Left lung (tissue), 10 donors: Measurements from ENCODE around the gene RTCB. TPM values are rescaled to one million over a fixed set of nuclear protein-coding genes. Genes with fewer than 3 reads are reported as not detected.

ENCODE experiments used
- ATAC-seq: fragments of 200-7000 bp; cut with Tn5 transposase; one replicate; pipeline ENCODE4 v1.9.1; 2020; ENCODE audit warnings: moderate library complexity
- DNase-seq, 4 donors: peaks; one replicate each; pipeline ENCODE4 v3.0.0-alpha.2; 2013 to 2020
- H3K27ac ChIP-seq, 2 donors: fragments of 200-600 bp; sonication (generic) in 1 of 2; one replicate each; pipeline versions ENCODE4 v1.5.0 to v1.8.0; 2020 to 2021
- H3K27me3 ChIP-seq, 2 donors: fragments of 200-600 bp; sonication (generic) in 1 of 2; one replicate each; pipeline versions ENCODE4 v1.5.0 to v1.8.0; 2020 to 2021
- H3K36me3 ChIP-seq, 2 donors: fragments of 200-600 bp; sonication (generic) in 1 of 2; one replicate each; pipeline versions ENCODE4 v1.5.0 to v1.8.0; 2020 to 2021
- H3K4me1 ChIP-seq, 2 donors: fragments of 200-600 bp; one replicate each; pipeline ENCODE4 v1.8.0; 2021
- H3K4me3 ChIP-seq, 2 donors: fragments of 200-600 bp; sonication (generic) in 1 of 2; one replicate each; pipeline versions ENCODE4 v1.5.0 to v1.8.0; 2020 to 2021; ENCODE audit warnings: mild to moderate bottlenecking in 1 of 2
- H3K9me3 ChIP-seq, 2 donors: fragments of 200-600 bp; sonication (generic) in 1 of 2; one replicate each; pipeline versions ENCODE4 v1.5.0 to v1.8.0; 2020 to 2021
- intact Hi-C, 2 donors: fragments of 100-400 bp; cut with DNase I; formaldehyde crosslinking; loops; one replicate each; pipeline versions ENCODE4 v1.11.2 to v1.14.2; 2022
- polyA plus RNA-seq, 6 donors: library from polyadenylated mRNA; unstranded; fragments of 120-200 nt; gene quantifications; one replicate each; pipeline ENCODE4 v1.2.1, GENCODE V29; 2013; ENCODE audit not compliant: insufficient read length in 6 of 6
- total RNA-seq, 2 donors: library from RNA; stranded (reverse); fragmentation: NEBNext Ultra II Directional; extraction: Animal tissue kit (Norgen Biotek cat#: 25700); gene quantifications; one replicate each; pipeline ENCODE4 v1.2.1, GENCODE V29; 2021
- TF ChIP-seq, protein P1 (sequence below), 2 donors: fragments of 200-600 bp; sonication (generic) in 1 of 2; IDR thresholded peaks; one replicate each; pipeline versions ENCODE4 v1.5.0 to v1.8.0; 2021; ENCODE audit warnings: antibody characterized with exemption in 2 of 2
- donor health status: DM: no; HTN: yes; CAD: no.
- donor health status: DM: no; HTN: no; CAD: no.

RTCB gene
- total and polyA plus RNA-seq, 8 donors, result 61.8 to 93.0 (median 83.2) TPM

DNA sequence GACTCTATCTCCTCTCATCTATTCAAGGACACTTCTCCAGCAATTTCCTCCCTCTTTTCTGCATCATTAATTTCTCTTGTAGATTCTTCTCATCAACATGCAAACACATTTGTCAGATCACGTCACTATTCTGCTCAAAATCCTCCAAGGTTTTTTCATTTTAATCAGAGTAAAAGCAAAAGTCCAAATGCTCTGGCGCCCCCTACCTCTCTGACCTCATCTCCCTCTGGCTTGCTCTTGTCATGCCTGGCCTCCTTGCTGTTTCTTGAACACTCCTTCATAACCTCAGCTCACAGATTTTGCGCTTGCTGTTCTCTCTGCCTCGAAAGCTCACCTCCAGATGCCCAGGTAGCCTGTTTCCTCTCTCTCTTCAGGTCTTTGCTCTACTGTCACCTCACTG is 22.4 kb downstream of the RTCB start:
- intact Hi-C loops, result no loop called here
- Histone ChIP-seq H3K36me3 (peaks cover 0 to 96% of the 10 kb centered on the region in 2 donors), H3K27me3 (no peaks in the 10 kb centered on the region), H3K9me3 (no peaks in the 10 kb centered on the region), H3K4me3 (no peak overlapping the region), H3K27ac (no peak overlapping the region), H3K4me1 (no peaks in the 10 kb centered on the region)
- DNase-seq (no peak), ATAC-seq (no peak)
- TF ChIP-seq, protein P1, sequence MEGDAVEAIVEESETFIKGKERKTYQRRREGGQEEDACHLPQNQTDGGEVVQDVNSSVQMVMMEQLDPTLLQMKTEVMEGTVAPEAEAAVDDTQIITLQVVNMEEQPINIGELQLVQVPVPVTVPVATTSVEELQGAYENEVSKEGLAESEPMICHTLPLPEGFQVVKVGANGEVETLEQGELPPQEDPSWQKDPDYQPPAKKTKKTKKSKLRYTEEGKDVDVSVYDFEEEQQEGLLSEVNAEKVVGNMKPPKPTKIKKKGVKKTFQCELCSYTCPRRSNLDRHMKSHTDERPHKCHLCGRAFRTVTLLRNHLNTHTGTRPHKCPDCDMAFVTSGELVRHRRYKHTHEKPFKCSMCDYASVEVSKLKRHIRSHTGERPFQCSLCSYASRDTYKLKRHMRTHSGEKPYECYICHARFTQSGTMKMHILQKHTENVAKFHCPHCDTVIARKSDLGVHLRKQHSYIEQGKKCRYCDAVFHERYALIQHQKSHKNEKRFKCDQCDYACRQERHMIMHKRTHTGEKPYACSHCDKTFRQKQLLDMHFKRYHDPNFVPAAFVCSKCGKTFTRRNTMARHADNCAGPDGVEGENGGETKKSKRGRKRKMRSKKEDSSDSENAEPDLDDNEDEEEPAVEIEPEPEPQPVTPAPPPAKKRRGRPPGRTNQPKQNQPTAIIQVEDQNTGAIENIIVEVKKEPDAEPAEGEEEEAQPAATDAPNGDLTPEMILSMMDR (IDR thresholded peaks at IDR 0.05), result peak in 1 of 2 donors; percentile 24

DNA sequence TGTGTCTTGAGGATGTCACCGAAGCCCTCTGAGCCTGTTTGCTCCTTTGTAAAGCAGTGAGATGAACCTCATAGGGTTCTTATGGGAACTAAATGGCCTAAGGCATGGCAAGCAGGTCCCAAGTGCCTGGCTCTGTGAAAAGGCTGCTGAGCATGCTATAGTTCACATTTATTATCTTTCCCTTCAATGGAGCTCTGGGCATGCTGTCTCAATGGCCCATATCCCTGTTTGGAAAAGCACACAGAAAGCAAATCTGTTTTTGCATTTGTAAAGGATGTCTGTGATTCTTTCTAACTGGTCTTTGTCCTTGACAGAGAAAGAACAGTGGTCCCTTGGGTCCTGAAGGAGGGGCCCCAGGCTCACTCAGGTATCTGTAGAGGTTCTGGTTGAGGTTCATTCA is 26.4 kb downstream of the RTCB start:
- Histone ChIP-seq H3K4me3 (no peak overlapping the region), H3K36me3 (peaks cover 0 to 56% of the 10 kb centered on the region in 2 donors), H3K9me3 (no peaks in the 10 kb centered on the region), H3K4me1 (no peaks in the 10 kb centered on the region), H3K27ac (no peak overlapping the region), H3K27me3 (no peaks in the 10 kb centered on the region)
- intact Hi-C loops, result no loop called here
- TF ChIP-seq, protein P1 (IDR thresholded peaks at IDR 0.05), result no peak
- DNase-seq (no peak), ATAC-seq (no peak)

DNA sequence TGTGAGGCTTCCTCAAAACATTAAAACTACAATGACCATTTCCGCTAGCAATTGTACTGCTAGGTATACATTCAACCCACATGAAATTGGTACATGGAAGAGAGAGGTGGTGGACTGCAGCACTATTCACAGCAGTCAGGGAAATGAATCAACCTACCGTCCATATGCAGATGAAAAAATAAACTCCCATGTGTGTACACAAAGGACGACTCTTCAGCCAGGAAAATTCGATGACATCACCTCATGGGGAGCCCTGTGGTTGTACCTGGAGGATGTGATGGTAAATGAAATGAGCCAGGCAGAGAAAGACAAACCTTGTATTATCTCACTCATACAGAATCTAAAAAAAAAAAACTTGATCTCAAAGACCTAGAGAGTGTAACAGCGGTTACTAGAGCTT is 31.1 kb downstream of the RTCB start:
- no peaks in the 10 kb centered on the region for H3K27me3 ChIP-seq
- no peak overlapping the region for H3K27ac ChIP-seq
- intact Hi-C loops, result no loop called here
- ATAC-seq (no peak), DNase-seq (no peak)
- TF ChIP-seq, protein P1 (IDR thresholded peaks at IDR 0.05), result no peak
- peaks cover 0 to 10% of the 10 kb centered on the region in 2 donors for H3K36me3 ChIP-seq
- H3K9me3 ChIP-seq, result no peaks in the 10 kb centered on the region
- no peak overlapping the region for H3K4me3 ChIP-seq
- H3K4me1 ChIP-seq, result no peaks in the 10 kb centered on the region

DNA sequence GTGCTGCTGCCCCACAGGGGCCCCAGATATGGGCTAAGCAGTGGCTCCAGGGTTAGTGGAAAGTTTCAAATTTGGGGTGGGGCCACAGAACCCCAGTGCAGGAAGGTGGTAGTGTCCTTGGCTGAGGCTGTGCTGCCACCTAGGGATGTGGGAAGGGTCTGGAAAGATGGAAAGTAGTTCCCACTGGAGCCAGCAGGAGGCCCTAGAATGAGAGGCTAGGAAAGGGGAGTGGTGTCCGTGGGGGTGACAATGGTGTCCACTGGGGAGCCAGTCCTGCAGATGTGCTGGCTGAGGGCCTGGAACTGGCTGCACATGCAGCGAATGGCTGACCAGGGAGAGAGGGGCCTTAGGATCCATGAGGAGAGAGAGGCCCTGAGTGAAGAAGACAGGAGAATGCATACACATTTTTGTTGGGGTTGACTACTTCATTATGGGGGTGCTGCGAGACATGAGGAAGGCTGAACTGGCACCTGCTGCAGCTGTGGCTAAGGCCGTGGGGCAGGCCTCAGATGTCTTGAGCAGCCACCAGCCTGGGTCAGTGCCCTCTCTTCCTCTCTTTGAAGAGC is 33.3 kb downstream of the RTCB start:
- Histone ChIP-seq H3K27me3 (no peaks in the 10 kb centered on the region), H3K4me1 (no peaks in the 10 kb centered on the region), H3K27ac (no peak overlapping the region), H3K9me3 (no peaks in the 10 kb centered on the region), H3K4me3 (no peak overlapping the region), H3K36me3 (no peaks in the 10 kb centered on the region)
- DNase-seq (no peak), ATAC-seq (peak; percentile 57)
- intact Hi-C loops, result no loop called here
- TF ChIP-seq, protein P1 (IDR thresholded peaks at IDR 0.05), result peak; percentile 14 to 39

DNA sequence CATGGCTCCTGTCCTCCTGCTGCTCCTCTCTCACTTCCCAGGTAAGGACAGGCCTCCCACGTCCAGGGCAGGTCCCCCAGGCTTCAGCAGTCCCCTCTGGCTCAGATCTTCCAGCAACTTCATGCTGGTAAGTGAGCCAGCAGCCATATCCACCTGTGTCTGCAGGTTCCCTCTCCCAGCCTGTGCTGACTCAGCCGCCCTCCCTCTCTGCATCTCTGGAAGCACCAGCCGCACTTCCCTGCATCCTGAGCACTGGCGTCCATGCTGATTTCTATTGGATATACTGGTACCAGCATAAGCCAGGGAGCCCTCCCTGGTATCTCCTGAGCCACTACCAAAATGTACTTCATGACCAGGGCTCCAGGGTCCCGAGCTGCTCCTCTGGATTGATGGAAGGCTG is 35.4 kb downstream of the RTCB start:
- no peaks in the 10 kb centered on the region for H3K27me3 ChIP-seq
- no peak for ATAC-seq
- no peaks in the 10 kb centered on the region for H3K36me3 ChIP-seq
- H3K9me3 ChIP-seq, result no peaks in the 10 kb centered on the region
- intact Hi-C loops, result no loop called here
- H3K27ac ChIP-seq, result no peak overlapping the region
- DNase-seq, result no peak
- TF ChIP-seq, protein P1 (IDR thresholded peaks at IDR 0.05), result no peak
- H3K4me3 ChIP-seq, result no peak overlapping the region
- H3K4me1 ChIP-seq, result no peaks in the 10 kb centered on the region
